ENCODE measurements around the gene FYB1.
A peak's percentile ranks its signal among the peaks of the same experiment; 100 is the strongest.

FYB1 gene

DNA sequence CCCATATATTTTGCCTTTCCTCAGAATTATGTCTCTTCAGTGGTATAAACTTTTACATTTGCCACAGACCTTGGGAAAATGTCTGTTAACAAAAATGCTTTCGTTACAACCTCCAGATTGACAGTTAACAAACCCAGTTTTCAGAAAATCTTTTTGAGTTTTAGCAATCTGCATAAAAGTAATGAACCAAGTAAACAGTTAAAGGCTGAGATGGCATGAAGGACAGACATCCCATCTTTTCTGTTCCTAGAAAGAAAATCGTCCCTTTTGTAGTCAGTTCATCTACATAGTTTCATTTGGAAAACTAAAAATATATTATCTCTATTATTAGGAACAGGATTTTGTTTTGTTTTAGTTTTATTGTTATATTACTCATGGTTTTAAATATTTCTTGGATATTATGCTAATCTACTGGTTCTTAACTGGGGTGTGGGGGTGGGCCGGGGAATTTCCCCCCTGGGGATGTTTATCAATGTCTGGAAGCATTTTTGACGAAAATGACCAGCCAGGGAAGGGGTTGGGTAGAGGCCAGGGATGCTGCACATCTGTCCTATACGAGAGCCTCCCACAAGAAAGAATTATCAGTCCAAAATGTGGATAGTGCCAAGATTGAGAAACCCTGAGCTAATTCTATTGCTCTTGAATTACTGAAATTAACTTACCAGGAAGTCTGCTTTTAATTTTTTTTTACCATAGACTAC lies 11.9 kb downstream of the FYB1 start:
- intact Hi-C loops (cut with DNase I) = no loop called here
- no peak for DNase-seq

DNA sequence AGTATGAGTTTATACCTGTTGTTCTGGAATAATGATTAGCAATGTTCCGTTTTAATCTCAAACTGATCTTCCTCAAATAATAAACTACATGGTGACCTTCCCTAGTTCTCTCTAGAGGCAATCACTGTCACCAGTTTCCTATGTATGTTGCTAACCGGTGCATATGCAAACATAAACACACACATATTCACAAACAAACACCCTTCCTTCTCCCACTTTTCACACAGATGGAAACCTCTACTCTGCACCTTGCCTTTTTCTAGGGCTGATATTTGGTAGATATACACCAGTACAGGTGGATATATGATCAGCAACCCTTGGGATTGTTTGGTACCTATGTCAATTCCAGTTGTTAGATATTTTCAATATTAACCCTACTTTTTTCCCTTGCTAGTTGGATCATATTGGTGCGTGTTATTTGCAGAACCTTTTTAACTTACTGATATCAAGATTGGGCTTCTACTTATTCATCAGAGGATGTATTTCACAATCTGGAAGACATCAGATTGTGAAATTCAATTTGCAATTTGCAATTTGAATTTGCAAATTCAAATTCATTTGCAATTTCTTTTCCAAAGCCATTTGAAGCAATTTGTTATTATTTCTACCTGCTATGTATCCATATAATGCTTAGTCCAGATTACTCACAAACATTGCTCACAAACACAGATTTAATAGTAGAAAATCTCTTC lies 12.6 kb downstream of the FYB1 start:
- intact Hi-C loops (cut with DNase I) = no loop called here
- DNase-seq = no peak

DNA sequence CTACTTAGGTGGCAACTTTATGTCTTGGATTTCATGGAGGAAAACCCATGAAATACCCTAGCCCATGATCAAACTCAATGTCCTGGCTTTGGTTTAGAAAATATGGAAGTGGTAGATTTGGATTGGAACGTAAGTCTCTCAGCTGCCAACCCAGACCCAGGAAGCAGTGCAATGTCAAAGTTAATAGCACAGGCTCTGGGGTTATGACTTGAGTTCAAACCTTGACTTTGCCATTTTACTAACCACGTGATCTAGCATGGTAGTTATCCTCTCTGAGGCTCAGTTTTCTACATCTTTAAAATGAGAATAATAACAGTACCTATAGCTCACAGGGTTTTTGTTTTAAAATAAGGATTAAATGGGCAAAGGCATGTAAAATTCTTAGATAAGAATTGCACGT lies 13.8 kb downstream of the FYB1 start:
- intact Hi-C loops (cut with DNase I) = no loop called here
- no peak for DNase-seq

DNA sequence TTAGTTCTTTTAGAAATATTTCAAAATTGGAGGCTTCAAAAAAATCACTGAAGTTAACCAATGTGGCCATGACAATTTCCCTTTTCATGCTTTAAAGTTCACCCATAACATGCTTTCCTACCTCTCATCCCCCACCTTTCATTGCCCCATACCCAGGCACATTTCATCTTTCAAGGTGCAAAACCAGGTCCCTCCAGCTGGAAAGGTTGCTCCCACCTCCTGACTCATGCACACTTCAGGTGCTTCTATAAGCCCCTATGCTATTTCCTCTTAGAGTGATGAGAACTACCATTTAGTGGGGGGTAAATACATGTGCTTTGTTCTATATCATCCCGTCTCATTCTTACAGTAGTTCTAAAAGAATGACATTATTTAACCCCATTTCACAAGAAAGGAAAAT lies 15.4 kb downstream of the FYB1 start:
- intact Hi-C loops (cut with DNase I) = no loop called here
- DNase-seq = no peak

DNA sequence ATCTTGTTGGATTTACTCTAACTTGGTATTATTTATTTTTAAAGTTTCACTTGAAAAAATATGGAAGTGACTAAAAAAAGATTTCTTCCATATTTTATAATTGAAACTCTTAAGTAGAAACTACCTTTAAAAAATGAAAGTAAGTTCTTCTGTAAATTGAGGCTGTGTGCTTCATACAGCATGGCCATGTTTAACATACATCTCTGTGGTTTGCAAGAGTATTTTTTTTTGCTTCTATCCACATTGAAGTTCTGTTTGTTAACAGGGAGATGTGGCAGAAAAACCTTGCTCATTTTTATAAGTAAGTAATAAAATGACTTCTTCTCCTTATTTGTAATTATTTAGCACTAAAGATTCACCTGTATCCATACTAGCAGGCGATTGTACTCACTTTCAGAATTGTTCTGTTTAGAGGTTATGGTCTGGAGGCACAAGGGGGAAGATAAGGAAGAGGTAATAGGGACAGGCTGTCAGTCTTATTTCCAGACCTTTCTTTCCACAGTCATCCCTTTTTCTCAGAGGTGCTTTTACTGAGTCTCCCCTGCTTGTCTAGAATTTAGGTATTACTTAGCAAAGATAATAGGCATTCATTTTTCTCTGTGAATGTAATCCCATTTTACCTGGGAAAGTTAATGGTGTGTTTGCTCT lies 16.0 kb downstream of the FYB1 start:
- no peak for DNase-seq

DNA sequence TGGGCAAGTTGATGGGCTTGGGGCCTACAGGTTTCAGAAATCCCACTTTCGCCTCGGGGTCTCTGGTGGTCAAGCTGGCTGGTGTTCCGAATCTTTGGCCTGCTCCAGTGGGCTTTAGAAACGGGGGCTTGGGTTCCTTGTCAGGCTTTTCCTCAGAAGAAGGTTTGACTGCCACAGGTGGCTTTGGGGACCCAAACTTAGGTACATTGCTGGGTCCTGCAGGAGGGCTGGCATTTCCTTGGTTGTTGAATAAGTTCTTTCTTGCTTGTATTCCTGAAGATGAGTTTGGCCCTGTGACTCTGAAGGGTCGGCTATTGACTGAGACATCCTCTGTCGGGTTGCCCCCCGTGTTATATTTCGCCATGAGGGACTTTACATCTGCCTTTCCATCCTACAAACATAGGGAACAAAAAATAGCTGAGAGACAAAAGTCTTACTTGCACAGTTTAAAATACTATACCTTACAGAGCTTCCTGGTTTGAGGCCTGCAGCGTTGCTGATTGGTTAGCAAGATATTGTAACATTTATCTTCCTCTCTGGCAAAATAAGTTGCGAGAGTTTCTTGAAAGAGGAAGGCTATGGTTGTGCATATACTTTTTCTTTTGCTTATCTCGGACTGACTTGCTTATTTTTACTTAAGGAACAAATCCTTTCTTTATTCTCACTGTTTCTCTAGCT lies 16.6 kb downstream of the FYB1 start:
- DNase-seq = no peak

More for the DNA sequence above, 16.0 kb downstream of the FYB1 start:
- intact Hi-C loops (cut with DNase I) = no loop called here

DNA sequence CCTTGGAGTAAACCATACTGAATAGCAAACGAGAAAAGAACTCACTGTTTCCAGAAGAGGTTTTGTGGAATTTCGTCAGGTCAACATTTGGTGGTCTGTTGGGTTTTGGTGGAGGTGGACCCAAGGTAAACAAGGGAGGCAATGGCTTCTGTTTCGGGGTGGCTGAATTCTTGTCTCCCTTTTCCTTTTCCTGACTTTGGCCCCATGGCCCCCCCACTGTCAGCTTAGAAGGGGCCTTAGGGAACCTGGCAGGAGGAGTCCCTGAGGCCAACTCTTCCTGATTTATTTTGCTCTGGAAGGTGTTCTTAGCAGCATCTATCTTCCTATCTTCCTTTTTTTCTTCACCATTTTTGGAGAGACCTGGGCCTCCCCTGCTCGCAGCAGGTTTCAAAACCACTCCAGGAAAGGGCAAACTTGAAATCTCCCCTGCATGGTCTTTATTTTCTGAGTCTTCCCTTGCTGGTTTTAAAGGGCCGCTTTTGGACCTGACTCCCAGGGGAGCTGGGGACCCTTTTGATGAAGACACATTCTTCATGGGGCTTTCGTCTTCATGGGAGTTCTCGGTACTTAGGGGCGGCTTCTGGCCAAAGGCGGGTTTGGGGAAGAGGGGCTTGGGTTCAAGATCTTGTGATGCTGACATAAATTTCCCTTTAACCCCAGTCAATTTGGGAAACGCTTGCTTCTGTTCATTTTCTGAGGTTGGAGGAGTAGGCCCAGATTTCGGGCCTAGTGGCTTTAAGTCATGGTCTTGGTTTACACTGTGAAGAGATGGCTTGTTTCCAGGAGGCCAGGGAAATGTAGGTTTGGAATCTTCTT lies 17.4 kb downstream of the FYB1 start:
- no peak for DNase-seq
- intact Hi-C loops (cut with DNase I) = no loop called here

More for the DNA sequence above, 16.6 kb downstream of the FYB1 start:
- intact Hi-C loops (cut with DNase I) = no loop called here

DNA sequence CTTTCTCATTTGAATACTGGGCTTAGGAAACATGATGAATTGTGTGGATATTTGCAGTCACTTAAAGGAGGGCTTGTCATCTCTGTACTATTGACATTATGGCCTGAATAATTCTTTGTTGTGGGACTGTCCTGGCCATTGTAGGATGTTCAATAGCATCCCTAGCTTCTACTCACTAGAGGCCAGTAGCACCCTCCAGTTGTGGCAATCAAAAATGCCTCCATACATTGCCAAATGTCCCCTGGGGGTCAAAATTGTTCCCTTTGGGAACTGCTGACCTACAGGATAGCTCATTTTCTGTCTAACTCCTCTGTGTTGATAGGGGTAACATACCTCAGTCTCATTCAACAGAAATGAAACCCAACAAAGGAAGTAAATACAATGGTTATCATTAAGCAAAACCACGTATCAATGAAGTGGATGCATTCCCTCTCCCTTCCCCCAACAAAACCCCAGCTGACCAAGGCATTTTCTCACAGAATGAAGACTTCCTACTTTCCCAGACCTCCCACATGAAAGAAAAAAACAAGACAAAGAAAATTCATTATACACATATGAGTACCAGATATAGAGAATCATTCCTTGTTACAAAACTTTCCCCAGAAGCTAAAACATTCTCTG lies 18.1 kb downstream of the FYB1 start:
- intact Hi-C loops (cut with DNase I) = no loop called here
- no peak for DNase-seq

DNA sequence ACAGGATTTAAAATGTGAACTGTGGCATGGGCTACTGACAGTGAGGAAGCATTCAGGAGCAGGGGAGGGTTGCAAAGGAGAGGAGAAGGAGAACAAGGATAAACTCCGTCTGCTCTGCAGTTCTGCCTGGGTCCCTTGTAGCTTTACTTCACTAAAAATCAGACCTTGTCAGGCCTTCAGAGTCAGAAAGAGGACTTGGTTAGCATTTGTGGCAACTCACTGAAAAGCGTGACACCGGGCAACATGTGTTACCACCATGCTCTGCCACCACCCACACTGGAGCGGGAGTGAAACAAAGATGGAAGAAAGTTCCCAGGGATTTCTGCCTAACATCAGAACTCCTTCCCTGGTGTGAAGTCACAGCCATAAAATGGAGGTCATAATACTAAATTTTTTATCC lies 19.3 kb downstream of the FYB1 start:
- no peak for DNase-seq
- intact Hi-C loops (cut with DNase I) = no loop called here

DNA sequence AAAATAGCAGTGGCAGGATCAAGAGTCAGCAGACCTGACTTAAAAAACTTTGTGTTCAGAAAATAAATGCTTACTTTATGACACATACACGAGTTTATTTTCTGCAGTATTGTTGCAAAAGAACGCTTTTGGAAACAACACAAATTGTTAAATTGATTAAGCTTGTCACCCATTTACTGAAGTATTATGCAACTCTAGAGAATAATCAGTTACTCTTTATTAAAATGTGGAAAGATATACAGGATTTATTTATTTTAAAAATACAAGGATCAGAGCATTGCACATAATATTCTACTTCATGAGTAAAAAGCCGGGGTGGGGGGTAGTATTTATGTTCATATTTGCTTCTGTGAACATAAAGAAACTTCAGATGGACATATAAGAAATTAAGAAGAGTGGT lies 20.0 kb downstream of the FYB1 start:
- DNase-seq = no peak
- intact Hi-C loops (cut with DNase I) = no loop called here

DNA sequence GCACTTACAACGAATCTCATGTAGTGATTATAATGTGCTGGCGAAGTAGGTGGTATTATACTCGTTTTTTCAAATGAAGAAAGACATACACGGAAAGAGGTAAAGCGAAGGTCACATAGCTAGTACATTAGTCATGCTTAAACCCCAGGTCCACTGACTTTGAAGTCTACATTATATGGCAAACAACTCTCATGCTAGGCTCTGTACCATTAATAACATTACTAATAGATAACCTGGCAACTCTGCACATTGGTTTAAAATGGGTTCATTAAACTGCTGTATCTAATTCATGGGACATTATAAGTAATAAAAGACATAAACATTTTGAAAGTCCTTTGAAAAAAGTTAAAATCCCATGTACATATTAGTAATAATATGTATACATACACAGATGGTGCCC lies 21.2 kb downstream of the FYB1 start:
- intact Hi-C loops (cut with DNase I) = no loop called here

DNA sequence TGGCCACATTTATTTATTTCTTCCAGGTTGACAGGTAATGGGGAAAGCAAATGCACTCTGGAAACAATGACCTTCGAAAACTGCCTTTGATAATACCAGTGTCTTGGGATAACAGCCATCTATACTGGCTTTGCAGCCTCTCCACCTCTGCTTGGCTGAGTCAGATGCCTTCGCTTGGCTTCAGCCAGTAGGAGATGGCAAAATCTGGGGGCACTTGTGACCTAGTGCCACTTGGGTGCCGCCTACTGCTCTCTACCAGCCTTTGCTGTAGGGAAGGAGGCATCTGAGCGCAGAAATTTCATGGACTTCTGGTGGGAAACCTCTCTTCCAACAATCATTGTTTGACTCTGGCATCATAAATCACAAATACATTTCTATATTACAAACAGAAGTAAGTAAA lies 21.8 kb downstream of the FYB1 start:
- peak in 1 of 10 donors; percentile 64 for DNase-seq
- intact Hi-C loops (cut with DNase I) = no loop called here

More for the DNA sequence above, 21.2 kb downstream of the FYB1 start:
- no peak for DNase-seq

DNA sequence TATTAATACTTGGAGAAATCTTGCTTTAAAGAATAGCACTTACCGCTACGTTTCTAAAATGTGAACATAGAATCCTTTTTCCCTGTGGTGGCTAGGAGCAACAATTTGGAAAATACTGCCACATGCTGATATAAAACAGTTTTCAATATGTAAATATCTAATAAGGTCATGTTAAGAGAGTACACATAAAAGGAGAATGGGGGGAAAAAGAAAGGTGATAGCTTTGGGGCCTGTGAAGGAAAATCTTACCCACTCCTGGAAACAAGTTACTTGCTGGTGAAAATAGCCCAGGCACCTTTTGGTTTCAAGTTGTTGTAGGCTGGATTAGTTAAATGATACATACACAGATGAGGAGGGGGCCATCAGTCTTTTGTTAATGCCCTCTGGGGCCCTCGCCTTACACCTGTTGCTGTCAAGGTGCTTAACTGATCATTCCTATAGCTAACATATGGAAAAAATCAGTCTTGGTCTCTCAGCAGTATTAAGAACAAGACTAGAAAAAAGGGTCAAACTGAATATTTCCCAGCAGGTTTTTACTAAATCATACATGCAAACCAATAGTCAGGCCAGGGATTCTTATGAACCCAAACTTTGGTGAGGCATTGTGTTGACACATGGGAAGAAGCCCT lies 24.1 kb downstream of the FYB1 start:
- intact Hi-C loops (cut with DNase I) = no loop called here
- DNase-seq = no peak

DNA sequence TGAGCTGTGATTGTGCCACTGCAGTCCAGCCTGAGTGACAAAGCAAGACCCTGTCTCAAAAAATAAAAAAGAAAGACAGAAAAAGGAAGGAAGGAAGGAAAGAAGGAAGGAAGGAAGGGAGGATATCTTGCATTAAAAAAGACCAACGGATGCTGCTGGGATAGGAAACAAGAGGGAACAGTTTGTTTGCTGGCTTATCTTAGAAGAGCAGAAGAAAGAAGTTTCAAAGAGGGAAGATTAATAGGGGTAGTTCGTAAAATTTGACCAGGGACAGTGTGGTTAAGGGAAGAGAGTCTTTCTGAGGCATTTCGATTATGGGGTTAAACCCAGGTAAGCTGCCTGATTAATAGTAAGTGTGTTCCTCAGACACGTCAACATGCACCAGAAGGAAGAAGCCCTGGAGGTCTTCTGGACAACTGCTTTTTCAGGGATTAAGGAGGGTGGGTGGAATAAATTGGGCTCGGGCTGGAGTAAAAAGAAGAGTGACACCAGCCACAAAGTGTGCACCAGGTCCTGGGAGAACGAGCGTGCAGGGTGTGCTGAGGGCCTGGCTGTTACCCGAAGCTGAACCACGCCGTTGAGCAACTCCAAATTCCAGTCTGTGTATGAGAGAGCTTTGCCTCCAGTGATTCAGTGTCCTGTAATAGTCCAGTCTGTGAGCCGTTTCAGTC lies 24.8 kb downstream of the FYB1 start:
- intact Hi-C loops (cut with DNase I) = no loop called here
- DNase-seq = no peak

DNA sequence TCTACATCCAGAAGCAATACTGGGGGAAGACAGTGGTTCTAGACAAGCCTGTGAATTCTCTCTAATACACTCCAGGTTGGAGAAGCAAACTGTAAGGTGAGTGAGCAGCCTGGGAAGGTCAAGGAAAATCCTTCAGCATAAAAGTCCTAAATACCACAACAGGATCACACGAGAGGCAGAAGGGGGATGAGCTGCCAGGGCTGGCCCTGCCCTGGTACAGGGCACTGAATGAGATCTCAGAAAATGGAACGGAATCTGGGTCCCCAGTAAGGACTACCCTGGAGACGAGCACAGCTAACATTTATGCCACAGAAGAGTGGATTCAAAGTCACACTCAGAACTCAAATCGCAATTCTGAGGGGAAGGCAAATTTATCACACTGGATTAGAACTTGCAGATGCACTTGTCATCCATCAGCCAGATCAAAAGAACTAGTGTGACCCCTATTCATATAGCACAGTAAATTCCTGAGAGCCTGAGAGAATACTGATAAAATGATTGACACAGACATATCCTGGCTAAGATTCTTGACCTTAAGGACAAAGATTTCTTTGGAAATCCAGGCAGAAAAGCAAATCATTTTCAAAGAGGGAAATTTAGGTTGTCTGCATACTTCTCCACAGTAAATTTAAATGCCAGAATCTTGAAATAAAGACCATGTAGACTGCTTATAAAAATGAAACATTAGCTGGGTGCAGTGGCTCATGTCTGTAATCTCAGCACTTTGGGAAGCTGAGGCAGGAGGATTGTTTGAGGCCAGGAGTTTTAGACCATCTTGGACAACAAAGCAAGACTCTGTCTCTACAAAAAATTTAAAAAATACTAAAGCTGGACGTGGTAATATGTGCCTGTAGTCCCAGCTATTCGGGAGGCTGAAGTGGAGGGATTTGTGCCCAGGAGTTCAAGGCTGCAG lies 25.6 kb downstream of the FYB1 start:
- intact Hi-C loops (cut with DNase I) = no loop called here
- no peak for DNase-seq

DNA sequence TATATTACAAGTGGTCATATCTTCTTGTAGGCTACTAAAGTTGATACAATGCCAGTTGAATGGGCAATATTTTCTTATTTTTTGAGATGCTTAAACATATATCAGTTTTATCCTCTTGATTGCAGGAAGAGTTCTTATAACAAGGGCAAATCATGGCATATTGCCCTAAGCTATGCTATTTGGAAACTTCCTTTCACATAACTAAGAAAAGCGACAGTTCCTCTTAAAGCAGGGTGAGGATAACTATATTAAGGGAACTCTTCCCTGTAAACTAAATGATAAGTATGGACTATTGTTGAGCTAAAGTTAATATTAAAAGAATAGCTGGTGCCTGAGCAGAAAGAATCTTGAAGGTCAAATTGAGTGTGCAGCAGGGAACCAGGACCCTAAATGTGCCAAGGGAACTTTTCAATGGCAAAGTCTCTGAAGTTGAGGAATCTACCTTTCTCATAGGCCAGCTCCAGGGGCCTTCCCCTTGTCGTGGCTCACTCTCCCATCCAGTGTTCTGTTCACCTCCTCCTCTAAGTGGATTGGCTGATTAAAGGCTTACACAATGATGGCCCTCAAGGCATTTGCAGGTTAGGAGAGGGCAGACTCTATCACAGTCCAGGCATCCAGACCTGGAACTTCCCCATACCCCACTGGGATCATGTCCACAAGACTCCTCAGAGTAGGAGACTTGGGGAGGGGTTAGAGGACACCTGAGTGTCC lies 26.8 kb downstream of the FYB1 start:
- no peak for DNase-seq
- intact Hi-C loops (cut with DNase I) = no loop called here

DNA sequence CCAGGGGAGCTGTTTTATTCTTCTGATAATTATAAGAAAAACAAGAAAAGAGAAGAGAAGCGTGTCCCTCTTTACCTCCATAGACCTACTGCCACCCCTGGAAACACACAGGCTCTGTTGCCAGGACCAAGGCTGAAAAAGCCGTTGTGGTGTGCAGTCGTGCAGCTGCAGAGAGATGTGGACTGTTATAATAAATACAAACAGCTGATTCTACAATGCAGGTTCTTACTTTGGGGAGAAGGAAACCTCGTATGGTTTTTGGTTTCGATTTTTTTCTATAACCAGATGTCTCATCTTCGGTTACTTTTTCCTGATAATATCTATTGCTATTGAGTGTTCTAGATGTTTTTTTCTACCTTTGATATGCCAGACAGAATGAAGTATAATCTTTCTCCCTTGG lies 28.1 kb downstream of the FYB1 start:
- DNase-seq = peak in 4 of 10 donors; percentile 14 to 46 (median 30)
- intact Hi-C loops (cut with DNase I) = no loop called here

All from posterior cingulate gyrus (tissue), 11 donors.